Measurements from ENCODE around the gene TNFRSF18. TPM values are rescaled to one million over a fixed set of nuclear protein-coding genes. Genes with fewer than 3 reads are reported as not detected.

TNFRSF18 gene
- total and polyA plus RNA-seq, 2 donors = 4.2 to 29.9 TPM

- Histone ChIP-seq H3K36me3 (ENCODE audit: control insufficient read depth in 2 of 2, insufficient read depth in 2 of 2, low read length in 1 of 2) (peaks cover 32 to 38% of the 10 kb centered on the region in 2 donors), H3K4me3 (ENCODE audit: low read length in 2 of 2) (peak overlapping the region; percentile 71 to 96), H3K4me1 (ENCODE audit: control insufficient read depth in 2 of 2, insufficient read depth in 2 of 2, low read length in 2 of 2) (peaks cover 22 to 28% of the 10 kb centered on the region in 2 donors), H3K27ac (ENCODE audit: low read depth in 1 of 2, low read length in 1 of 2) (peak overlapping the region; percentile 22 to 78), H3K27me3 (ENCODE audit: control insufficient read depth in 2 of 2, insufficient read depth in 1 of 2, low read length in 1 of 2) (no peaks in the 10 kb centered on the region), H3K9me3 (ENCODE audit: control insufficient read depth in 2 of 2, insufficient read depth in 1 of 2, low read length in 1 of 2) (peaks cover 0 to 1% of the 10 kb centered on the region in 2 donors)
- 27% methylated on average over 24 of the region's 24 CpGs for WGBS
- no peak for DNase-seq (ENCODE audit: low read depth in 6 of 9, low spot score in 9 of 9)
Observed at GRCh38 chr1:1230656-1231399, 24.4 kb upstream of the TNFRSF18 start.

- WGBS = 95% methylated on average over 19 of the region's 19 CpGs
- H3K4me3 ChIP-seq (ENCODE audit: low read length in 2 of 2) = no peak overlapping the region
- no peaks in the 10 kb centered on the region for H3K27me3 ChIP-seq (ENCODE audit: control insufficient read depth in 2 of 2, insufficient read depth in 1 of 2, low read length in 1 of 2)
- H3K9me3 ChIP-seq (ENCODE audit: control insufficient read depth in 2 of 2, insufficient read depth in 1 of 2, low read length in 1 of 2) = peaks cover 0 to 1% of the 10 kb centered on the region in 2 donors
- H3K36me3 ChIP-seq (ENCODE audit: control insufficient read depth in 2 of 2, insufficient read depth in 2 of 2, low read length in 1 of 2) = peaks cover 41 to 45% of the 10 kb centered on the region in 2 donors
- no peak for DNase-seq (ENCODE audit: low read depth in 6 of 9, low spot score in 9 of 9)
- H3K27ac ChIP-seq (ENCODE audit: low read depth in 1 of 2, low read length in 1 of 2) = no peak overlapping the region
- peaks cover 22 to 28% of the 10 kb centered on the region in 2 donors for H3K4me1 ChIP-seq (ENCODE audit: control insufficient read depth in 2 of 2, insufficient read depth in 2 of 2, low read length in 2 of 2)
Observed at GRCh38 chr1:1229770-1230169, 23.4 kb upstream of the TNFRSF18 start.

DNA sequence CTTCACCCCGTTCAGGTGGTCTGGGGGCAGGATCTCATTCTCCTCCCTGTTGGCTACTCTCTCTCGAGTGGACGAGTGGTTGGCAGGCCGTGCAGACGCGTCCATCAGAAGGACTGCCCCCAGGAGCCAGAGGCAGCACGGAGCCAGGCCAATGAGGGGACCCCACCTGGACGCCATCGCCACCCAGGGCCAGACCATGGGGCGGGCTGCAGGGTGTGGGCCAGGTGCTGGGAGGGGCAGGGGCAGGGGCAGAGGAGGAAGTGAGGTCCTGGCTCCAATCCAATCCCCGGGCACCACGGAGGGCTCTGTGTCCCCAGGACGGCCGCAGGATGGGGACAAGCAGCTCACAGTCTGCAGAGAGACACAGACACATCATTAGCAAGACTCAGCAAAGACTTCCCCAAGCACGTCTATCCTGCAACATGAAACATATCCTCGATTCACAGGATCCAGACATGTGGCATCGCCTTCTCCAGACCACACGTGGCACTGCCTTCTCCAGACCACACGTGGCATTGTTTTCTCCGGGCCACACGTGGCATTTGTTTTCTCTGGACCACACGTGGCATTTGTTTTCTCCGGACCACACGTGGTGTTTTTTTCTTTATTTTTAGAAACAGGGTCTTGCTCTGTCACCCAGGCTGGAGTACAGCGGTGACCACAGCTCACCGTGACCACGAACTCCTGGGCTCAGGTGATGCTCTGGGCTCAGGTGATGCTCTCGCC is 22.4 kb upstream of the TNFRSF18 start:
- Histone ChIP-seq H3K4me3 (ENCODE audit: low read length in 2 of 2) (no peak overlapping the region), H3K27me3 (ENCODE audit: control insufficient read depth in 2 of 2, insufficient read depth in 1 of 2, low read length in 1 of 2) (no peaks in the 10 kb centered on the region), H3K9me3 (ENCODE audit: control insufficient read depth in 2 of 2, insufficient read depth in 1 of 2, low read length in 1 of 2) (peaks cover 0 to 1% of the 10 kb centered on the region in 2 donors), H3K36me3 (ENCODE audit: control insufficient read depth in 2 of 2, insufficient read depth in 2 of 2, low read length in 1 of 2) (peaks cover 41 to 52% of the 10 kb centered on the region in 2 donors), H3K4me1 (ENCODE audit: control insufficient read depth in 2 of 2, insufficient read depth in 2 of 2, low read length in 2 of 2) (peaks cover 22 to 28% of the 10 kb centered on the region in 2 donors), H3K27ac (ENCODE audit: low read depth in 1 of 2, low read length in 1 of 2) (no peak overlapping the region)
- 88% methylated on average over 28 of the region's 28 CpGs for WGBS
- DNase-seq (ENCODE audit: low read depth in 6 of 9, low spot score in 9 of 9) = no peak

GRCh38 chr1:1228187-1228586 is 21.8 kb upstream of the TNFRSF18 start:
- Histone ChIP-seq H3K36me3 (ENCODE audit: control insufficient read depth in 2 of 2, insufficient read depth in 2 of 2, low read length in 1 of 2) (peaks cover 45 to 58% of the 10 kb centered on the region in 2 donors), H3K4me3 (ENCODE audit: low read length in 2 of 2) (no peak overlapping the region), H3K27me3 (ENCODE audit: control insufficient read depth in 2 of 2, insufficient read depth in 1 of 2, low read length in 1 of 2) (no peaks in the 10 kb centered on the region), H3K27ac (ENCODE audit: low read depth in 1 of 2, low read length in 1 of 2) (no peak overlapping the region), H3K9me3 (ENCODE audit: control insufficient read depth in 2 of 2, insufficient read depth in 1 of 2, low read length in 1 of 2) (peaks cover 0 to 1% of the 10 kb centered on the region in 2 donors), H3K4me1 (ENCODE audit: control insufficient read depth in 2 of 2, insufficient read depth in 2 of 2, low read length in 2 of 2) (peaks cover 18 to 25% of the 10 kb centered on the region in 2 donors)
- 96% methylated on average over 30 of the region's 30 CpGs for WGBS
- no peak for DNase-seq (ENCODE audit: low read depth in 6 of 9, low spot score in 9 of 9)

DNA sequence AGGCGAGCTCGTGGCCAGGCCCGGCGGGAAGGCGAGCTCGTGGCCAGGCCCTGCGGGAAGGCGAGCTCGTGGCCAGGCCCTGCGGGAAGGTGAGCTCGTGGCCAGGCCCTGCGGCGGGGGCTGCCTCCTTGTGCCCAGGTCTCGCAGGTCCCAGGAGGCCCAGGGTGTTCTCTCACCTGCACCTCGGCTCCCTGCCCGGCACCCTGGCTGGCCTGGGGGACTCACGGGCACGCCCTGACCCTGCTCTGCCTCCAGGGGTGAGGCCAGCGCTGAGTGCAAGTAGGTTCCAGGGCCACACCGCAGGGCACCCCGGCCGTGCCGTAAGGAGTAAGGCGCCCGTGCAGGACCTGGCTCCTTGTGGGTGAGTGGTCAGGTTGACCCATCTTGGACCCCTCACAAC is 21.0 kb upstream of the TNFRSF18 start:
- DNase-seq (ENCODE audit: low read depth in 6 of 9, low spot score in 9 of 9) = no peak
- peaks cover 51 to 66% of the 10 kb centered on the region in 2 donors for H3K36me3 ChIP-seq (ENCODE audit: control insufficient read depth in 2 of 2, insufficient read depth in 2 of 2, low read length in 1 of 2)
- H3K27me3 ChIP-seq (ENCODE audit: control insufficient read depth in 2 of 2, insufficient read depth in 1 of 2, low read length in 1 of 2) = no peaks in the 10 kb centered on the region
- WGBS = 97% methylated on average over 25 of the region's 25 CpGs
- peaks cover 0 to 1% of the 10 kb centered on the region in 2 donors for H3K9me3 ChIP-seq (ENCODE audit: control insufficient read depth in 2 of 2, insufficient read depth in 1 of 2, low read length in 1 of 2)
- H3K4me1 ChIP-seq (ENCODE audit: control insufficient read depth in 2 of 2, insufficient read depth in 2 of 2, low read length in 2 of 2) = peaks cover 18% of the 10 kb centered on the region in 2 donors
- H3K27ac ChIP-seq (ENCODE audit: low read depth in 1 of 2, low read length in 1 of 2) = no peak overlapping the region
- H3K4me3 ChIP-seq (ENCODE audit: low read length in 2 of 2) = no peak overlapping the region

DNA sequence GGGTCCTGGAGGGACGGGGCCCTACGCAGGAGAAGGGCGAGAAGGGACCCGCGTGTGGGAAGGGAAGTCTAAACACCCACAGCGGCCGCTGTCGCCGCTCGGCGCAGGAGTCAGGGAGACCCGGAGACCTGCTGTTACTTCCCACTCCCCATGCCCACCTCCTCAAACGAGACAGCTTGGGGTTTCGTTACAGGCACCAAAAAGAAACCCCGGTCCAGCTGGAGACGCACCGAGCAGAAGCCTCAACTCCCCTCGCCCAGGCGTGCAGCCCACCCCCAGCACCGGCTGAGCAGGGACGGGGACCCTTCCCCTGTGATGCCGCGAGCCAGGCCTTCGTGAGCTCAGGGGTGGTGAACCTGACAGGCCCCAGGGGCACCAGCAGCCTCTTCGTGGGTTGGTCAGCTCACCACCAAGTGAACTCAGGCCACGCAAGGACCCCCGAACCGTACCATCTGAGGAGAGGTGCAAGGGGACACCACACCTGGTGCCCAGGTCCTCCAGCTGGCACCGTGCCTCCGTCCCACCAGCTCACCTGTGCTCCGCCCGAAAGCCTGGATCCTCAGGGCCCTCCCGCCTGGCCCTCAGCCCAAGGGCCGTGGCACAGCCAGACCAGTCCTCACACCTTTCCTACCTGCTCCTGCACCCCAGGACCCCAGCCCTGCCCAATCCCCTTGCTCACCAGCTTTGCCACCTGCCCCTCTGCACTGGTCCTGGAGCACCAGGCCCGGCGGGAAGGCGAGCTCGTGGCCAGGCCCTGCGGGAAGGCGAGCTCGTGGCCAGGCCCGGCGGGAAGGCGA is 20.4 kb upstream of the TNFRSF18 start:
- Histone ChIP-seq H3K4me3 (ENCODE audit: low read length in 2 of 2) (no peak overlapping the region), H3K4me1 (ENCODE audit: control insufficient read depth in 2 of 2, insufficient read depth in 2 of 2, low read length in 2 of 2) (peaks cover 18% of the 10 kb centered on the region in 2 donors), H3K27ac (ENCODE audit: low read depth in 1 of 2, low read length in 1 of 2) (no peak overlapping the region), H3K9me3 (ENCODE audit: control insufficient read depth in 2 of 2, insufficient read depth in 1 of 2, low read length in 1 of 2) (peaks cover 0 to 1% of the 10 kb centered on the region in 2 donors), H3K27me3 (ENCODE audit: control insufficient read depth in 2 of 2, insufficient read depth in 1 of 2, low read length in 1 of 2) (no peaks in the 10 kb centered on the region), H3K36me3 (ENCODE audit: control insufficient read depth in 2 of 2, insufficient read depth in 2 of 2, low read length in 1 of 2) (peaks cover 57 to 72% of the 10 kb centered on the region in 2 donors)
- WGBS = 95% methylated on average over 44 of the region's 44 CpGs
- no peak for DNase-seq (ENCODE audit: low read depth in 6 of 9, low spot score in 9 of 9)

DNA sequence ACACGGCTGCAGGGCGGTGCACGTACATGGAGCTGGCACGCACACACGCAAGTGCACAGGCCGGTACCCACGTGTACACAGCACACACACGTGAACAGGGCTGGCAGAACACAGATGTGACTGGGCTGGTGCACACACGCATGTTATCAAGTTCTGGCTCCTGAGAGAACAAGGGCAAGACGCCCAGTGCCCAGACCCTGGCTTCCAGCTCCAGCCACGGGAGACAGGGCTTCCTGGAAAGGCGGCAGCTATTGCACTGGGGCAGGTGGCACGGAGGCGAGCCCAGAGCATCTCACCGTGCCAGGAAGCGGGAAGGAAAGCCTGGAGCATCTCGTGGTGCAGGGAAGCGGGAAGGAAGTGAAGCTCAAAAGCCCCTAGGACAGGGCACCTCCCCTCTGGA is 19.5 kb upstream of the TNFRSF18 start:
- Histone ChIP-seq H3K27me3 (ENCODE audit: control insufficient read depth in 2 of 2, insufficient read depth in 1 of 2, low read length in 1 of 2) (no peaks in the 10 kb centered on the region), H3K9me3 (ENCODE audit: control insufficient read depth in 2 of 2, insufficient read depth in 1 of 2, low read length in 1 of 2) (peaks cover 0 to 1% of the 10 kb centered on the region in 2 donors), H3K4me1 (ENCODE audit: control insufficient read depth in 2 of 2, insufficient read depth in 2 of 2, low read length in 2 of 2) (peaks cover 16% of the 10 kb centered on the region in 2 donors), H3K36me3 (ENCODE audit: control insufficient read depth in 2 of 2, insufficient read depth in 2 of 2, low read length in 1 of 2) (peaks cover 65 to 79% of the 10 kb centered on the region in 2 donors), H3K4me3 (ENCODE audit: low read length in 2 of 2) (no peak overlapping the region), H3K27ac (ENCODE audit: low read depth in 1 of 2, low read length in 1 of 2) (no peak overlapping the region)
- DNase-seq (ENCODE audit: low read depth in 6 of 9, low spot score in 9 of 9) = no peak
- WGBS = 95% methylated on average over 18 of the region's 18 CpGs

- Histone ChIP-seq H3K27ac (ENCODE audit: low read depth in 1 of 2, low read length in 1 of 2) (no peak overlapping the region), H3K4me1 (ENCODE audit: control insufficient read depth in 2 of 2, insufficient read depth in 2 of 2, low read length in 2 of 2) (peaks cover 10% of the 10 kb centered on the region in 2 donors)
Observed at GRCh38 chr1:1225238-1225845, 18.9 kb upstream of the TNFRSF18 start.

More at GRCh38 chr1:1225238-1225845, 18.9 kb upstream of the TNFRSF18 start:
- peaks cover 70 to 85% of the 10 kb centered on the region in 2 donors for H3K36me3 ChIP-seq (ENCODE audit: control insufficient read depth in 2 of 2, insufficient read depth in 2 of 2, low read length in 1 of 2)
- no peaks in the 10 kb centered on the region for H3K27me3 ChIP-seq (ENCODE audit: control insufficient read depth in 2 of 2, insufficient read depth in 1 of 2, low read length in 1 of 2)
- H3K4me3 ChIP-seq (ENCODE audit: low read length in 2 of 2) = no peak overlapping the region
- DNase-seq (ENCODE audit: low read depth in 6 of 9, low spot score in 9 of 9) = no peak
- 93% methylated on average over 34 of the region's 34 CpGs for WGBS
- peaks cover 0 to 1% of the 10 kb centered on the region in 2 donors for H3K9me3 ChIP-seq (ENCODE audit: control insufficient read depth in 2 of 2, insufficient read depth in 1 of 2, low read length in 1 of 2)
